Activated CD8-positive, alpha-beta T cell treated with anti-CD3 and anti-CD28 coated beads for 36 hours (primary cell): ENCODE data around the gene SYT12. TPM values are rescaled to one million over a fixed set of nuclear protein-coding genes. Genes with fewer than 3 reads are reported as not detected.

Experiments used
- ATAC-seq: fragments of 200-7000 bp; cut with Tn5 transposase; one replicate; pipeline ENCODE4 v1.10.0; 2021; ENCODE audit warnings: mild to moderate bottlenecking, moderate library complexity
- CTCF ChIA-PET: fragments of 350-600 bp; sonication (Branson Sonifier 250); formaldehyde crosslinking; loops from one replicate; lab custom pipeline; 2021; ENCODE audit warnings: antibody characterized with exemption; lab: Charles Lee
- POLR2A ChIA-PET: fragments of 350-600 bp; sonication (Branson Sonifier 250); formaldehyde crosslinking; loops from one replicate; lab custom pipeline; 2021; ENCODE audit warnings: antibody characterized with exemption; lab: Charles Lee
- DNase-seq: peaks from one replicate; pipeline ENCODE4 v3.0.0-alpha.2; 2020
- H3K27ac Mint-ChIP-seq: one replicate; pipeline ENCODE4 v1.8.0; 2021; ENCODE audit warnings: mild to moderate bottlenecking, mixed read lengths
- H3K27me3 Mint-ChIP-seq: one replicate; pipeline ENCODE4 v1.8.0; 2021; ENCODE audit warnings: mixed read lengths
- H3K36me3 Mint-ChIP-seq: one replicate; pipeline ENCODE4 v1.8.0; 2021; ENCODE audit warnings: low read depth, mixed read lengths
- H3K4me1 Mint-ChIP-seq: one replicate; pipeline ENCODE4 v1.8.0; 2021; ENCODE audit warnings: low read depth, mixed read lengths
- H3K4me3 Mint-ChIP-seq: one replicate; pipeline ENCODE4 v1.8.0; 2021; ENCODE audit warnings: mild to moderate bottlenecking, moderate library complexity, mixed read lengths
- H3K9me3 Mint-ChIP-seq: one replicate; pipeline ENCODE4 v1.8.0; 2021; ENCODE audit warnings: mixed read lengths
- CTCF ChIP-seq: fragments of 200-600 bp; IDR thresholded peaks from one replicate; pipeline ENCODE4 v1.8.0; 2022; ENCODE audit warnings: antibody characterized with exemption, mild to moderate bottlenecking
- intact Hi-C: fragments of 100-400 bp; cut with micrococcal nuclease; formaldehyde crosslinking; loops from one replicate; pipeline ENCODE4 v1.10.0; 2022
- total RNA-seq, 2 experiments: library from RNA; stranded (reverse); gene quantifications; one replicate each; pipeline ENCODE4 v1.2.3, GENCODE V29; 2021

The SYT12 gene
- total RNA-seq, 2 experiments from 2014 or later, result not detected

GRCh38 chr11:67079065-67079705 is 56.3 kb downstream of the SYT12 start:
- no peak for TF ChIP-seq CTCF
- POLR2A ChIA-PET, result interaction anchor here (0.7 kb wide), 1 partner anchor 8 kb away, joined by 5 read pairs; no protein-coding TSS in a partner anchor
- H3K4me1 Mint-ChIP-seq, result peaks cover 14% of the 10 kb centered on the region
- CTCF ChIA-PET, result interaction anchor here (0.8 to 1.4 kb wide), 3 partner anchors 31 to 93 kb away, joined by 3 to 4 read pairs (median 3); no protein-coding TSS in a partner anchor
- H3K9me3 Mint-ChIP-seq, result no peaks in the 10 kb centered on the region
- peaks cover 5% of the 10 kb centered on the region for H3K27me3 Mint-ChIP-seq
- no peaks in the 10 kb centered on the region for H3K36me3 Mint-ChIP-seq
- no peak overlapping the region for H3K27ac Mint-ChIP-seq
- intact Hi-C loops, result no loop called here
- ATAC-seq (peak; percentile 38), DNase-seq (no peak)
- H3K4me3 Mint-ChIP-seq, result no peak overlapping the region

- peak overlapping the region; percentile 32 for H3K4me3 Mint-ChIP-seq
- no peak for TF ChIP-seq CTCF
- H3K27me3 Mint-ChIP-seq, result peaks cover 5% of the 10 kb centered on the region
- H3K4me1 Mint-ChIP-seq, result peaks cover 14% of the 10 kb centered on the region
- ChIA-PET POLR2A (interaction anchor here (0.5 to 1.6 kb wide), 3 partner anchors 29 to 188 kb away, joined by 3 to 5 read pairs (median 3); no protein-coding TSS in a partner anchor), CTCF (interaction anchor here (0.6 to 2.7 kb wide), 24 partner anchors 10 to 235 kb away, joined by 3 to 17 read pairs (median 4); partner anchors contain the start of gene KDM2A)
- H3K36me3 Mint-ChIP-seq, result no peaks in the 10 kb centered on the region
- peak; percentile 7 for ATAC-seq
- intact Hi-C loops, result loop anchor here (5.0 kb wide), 1 partner anchor 85 kb away; no protein-coding TSS in a partner anchor
- no peak for DNase-seq
- peak overlapping the region; percentile 20 for H3K27ac Mint-ChIP-seq
- no peaks in the 10 kb centered on the region for H3K9me3 Mint-ChIP-seq
These were observed 59.3 kb downstream of the SYT12 start for GRCh38 chr11:67082071-67082791.

- Mint-ChIP-seq H3K27me3 (peaks cover 5% of the 10 kb centered on the region), H3K36me3 (no peaks in the 10 kb centered on the region), H3K27ac (no peak overlapping the region), H3K9me3 (no peaks in the 10 kb centered on the region), H3K4me3 (no peak overlapping the region), H3K4me1 (peaks cover 14% of the 10 kb centered on the region)
- ATAC-seq, result no peak
- no peak for TF ChIP-seq CTCF
- no peak for DNase-seq
- intact Hi-C loops, result loop anchor here (5.0 kb wide), 1 partner anchor 83 kb away; no protein-coding TSS in a partner anchor
- ChIA-PET CTCF (interaction anchor here (1.2 to 2.2 kb wide), 2 partner anchors 43 to 83 kb away, joined by 4 to 8 read pairs; no protein-coding TSS in a partner anchor), POLR2A (no interaction called here)
These were observed 60.9 kb downstream of the SYT12 start for GRCh38 chr11:67083786-67084366.

GRCh38 chr11:67085617-67086016 is 62.7 kb downstream of the SYT12 start:
- ChIA-PET CTCF (no interaction called here), POLR2A (interaction anchor here (0.7 kb wide), 1 partner anchor 239 kb away, joined by 3 read pairs; no protein-coding TSS in a partner anchor)
- Mint-ChIP-seq H3K27ac (no peak overlapping the region), H3K27me3 (peaks cover 5% of the 10 kb centered on the region), H3K36me3 (no peaks in the 10 kb centered on the region), H3K9me3 (no peaks in the 10 kb centered on the region), H3K4me3 (no peak overlapping the region), H3K4me1 (peaks cover 11% of the 10 kb centered on the region)
- DNase-seq, result no peak
- no peak for TF ChIP-seq CTCF
- intact Hi-C loops, result no loop called here
- no peak for ATAC-seq
